WERI-Rb-1 (cell line): ENCODE data around the gene LRP5.

Source experiments
- DNase-seq: peaks from one replicate; pipeline ENCODE4 v3.0.0-alpha.2; 2020
- H3K27ac ChIP-seq: fragments of 250-450 bp; sonication (Bioruptor Pico); 2 replicates; pipeline ENCODE4 v1.5.1; 2020; ENCODE audit warnings: mild to moderate bottlenecking, moderate library complexity
- H3K27me3 ChIP-seq: fragments of 250-450 bp; sonication (Bioruptor Pico); 2 replicates; pipeline ENCODE4 v1.5.1; 2021; ENCODE audit warnings: mild to moderate bottlenecking, low read depth, moderate library complexity; ENCODE audit not compliant: insufficient read depth, severe bottlenecking
- H3K36me3 ChIP-seq: fragments of 250-450 bp; sonication (Bioruptor Pico); 2 replicates; pipeline ENCODE4 v1.5.1; 2020; ENCODE audit warnings: mild to moderate bottlenecking, moderate library complexity
- H3K4me3 ChIP-seq: 2 replicates; pipeline ENCODE4 v1.5.1; 2011; ENCODE audit warnings: low read depth, mild to moderate bottlenecking, control low read depth, low read length
- H3K9me3 ChIP-seq: fragments of 250-450 bp; sonication (Bioruptor Pico); 2 replicates; pipeline ENCODE4 v1.5.1; 2021; ENCODE audit warnings: mild to moderate bottlenecking, moderate library complexity; ENCODE audit not compliant: severe bottlenecking
- TF ChIP-seq, protein P1 (sequence below): IDR thresholded peaks from 2 replicates; pipeline ENCODE4 v1.5.1; 2011; ENCODE audit warnings: low read depth, mild to moderate bottlenecking, control low read depth, inconsistent platforms, low read length

Gene LRP5

GRCh38 chr11:68441466-68442230 is 129.3 kb downstream of the LRP5 start:
- no peak for DNase-seq
- H3K27me3 ChIP-seq: no peaks in the 10 kb centered on the region
- TF ChIP-seq, protein P1, sequence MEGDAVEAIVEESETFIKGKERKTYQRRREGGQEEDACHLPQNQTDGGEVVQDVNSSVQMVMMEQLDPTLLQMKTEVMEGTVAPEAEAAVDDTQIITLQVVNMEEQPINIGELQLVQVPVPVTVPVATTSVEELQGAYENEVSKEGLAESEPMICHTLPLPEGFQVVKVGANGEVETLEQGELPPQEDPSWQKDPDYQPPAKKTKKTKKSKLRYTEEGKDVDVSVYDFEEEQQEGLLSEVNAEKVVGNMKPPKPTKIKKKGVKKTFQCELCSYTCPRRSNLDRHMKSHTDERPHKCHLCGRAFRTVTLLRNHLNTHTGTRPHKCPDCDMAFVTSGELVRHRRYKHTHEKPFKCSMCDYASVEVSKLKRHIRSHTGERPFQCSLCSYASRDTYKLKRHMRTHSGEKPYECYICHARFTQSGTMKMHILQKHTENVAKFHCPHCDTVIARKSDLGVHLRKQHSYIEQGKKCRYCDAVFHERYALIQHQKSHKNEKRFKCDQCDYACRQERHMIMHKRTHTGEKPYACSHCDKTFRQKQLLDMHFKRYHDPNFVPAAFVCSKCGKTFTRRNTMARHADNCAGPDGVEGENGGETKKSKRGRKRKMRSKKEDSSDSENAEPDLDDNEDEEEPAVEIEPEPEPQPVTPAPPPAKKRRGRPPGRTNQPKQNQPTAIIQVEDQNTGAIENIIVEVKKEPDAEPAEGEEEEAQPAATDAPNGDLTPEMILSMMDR: no peak
- H3K9me3 ChIP-seq: no peaks in the 10 kb centered on the region
- no peak overlapping the region for H3K4me3 ChIP-seq
- peaks cover 31% of the 10 kb centered on the region for H3K36me3 ChIP-seq
- no peak overlapping the region for H3K27ac ChIP-seq

GRCh38 chr11:68442433-68442832 is 130.0 kb downstream of the LRP5 start:
- TF ChIP-seq, protein P1: no peak
- no peaks in the 10 kb centered on the region for H3K27me3 ChIP-seq
- no peaks in the 10 kb centered on the region for H3K9me3 ChIP-seq
- H3K27ac ChIP-seq: no peak overlapping the region
- no peak for DNase-seq
- peaks cover 25% of the 10 kb centered on the region for H3K36me3 ChIP-seq
- no peak overlapping the region for H3K4me3 ChIP-seq

GRCh38 chr11:68444566-68444965 is 132.2 kb downstream of the LRP5 start:
- no peak overlapping the region for H3K4me3 ChIP-seq
- no peak for DNase-seq
- no peaks in the 10 kb centered on the region for H3K27me3 ChIP-seq
- TF ChIP-seq, protein P1: no peak
- no peaks in the 10 kb centered on the region for H3K9me3 ChIP-seq
- H3K27ac ChIP-seq: no peak overlapping the region
- H3K36me3 ChIP-seq: peaks cover 18% of the 10 kb centered on the region

DNA sequence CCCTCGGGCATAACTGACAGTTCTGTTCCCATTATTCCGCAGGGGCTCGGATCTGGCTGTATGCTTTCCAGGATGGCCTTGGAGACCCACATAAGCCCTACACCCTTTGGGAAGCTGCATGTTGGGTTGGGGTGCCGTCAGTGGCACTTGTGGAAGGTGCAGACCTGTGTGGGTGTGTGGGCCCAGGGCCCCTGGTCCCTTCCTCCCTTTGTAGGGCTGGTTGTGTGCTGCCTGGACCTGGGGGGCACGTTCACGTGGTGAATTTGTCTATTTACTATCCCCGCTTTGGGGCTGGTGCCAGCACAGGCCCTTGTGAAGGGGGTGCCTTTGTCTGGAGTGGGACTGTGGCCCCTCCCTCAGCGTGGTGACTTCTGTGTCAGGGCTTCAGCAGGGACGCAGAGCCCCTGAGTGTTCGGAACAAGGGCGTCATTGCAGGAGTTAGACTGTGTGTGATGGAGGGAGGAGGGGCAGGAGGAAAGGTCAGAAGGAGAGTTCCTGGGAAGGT is 133.2 kb downstream of the LRP5 start:
- no peaks in the 10 kb centered on the region for H3K9me3 ChIP-seq
- no peak for DNase-seq
- TF ChIP-seq, protein P1: no peak
- H3K4me3 ChIP-seq: no peak overlapping the region
- H3K36me3 ChIP-seq: peaks cover 14% of the 10 kb centered on the region
- H3K27ac ChIP-seq: no peak overlapping the region
- H3K27me3 ChIP-seq: no peaks in the 10 kb centered on the region

GRCh38 chr11:68446046-68446725 is 133.8 kb downstream of the LRP5 start:
- peaks cover 11% of the 10 kb centered on the region for H3K36me3 ChIP-seq
- H3K27ac ChIP-seq: no peak overlapping the region
- TF ChIP-seq, protein P1: no peak
- no peaks in the 10 kb centered on the region for H3K27me3 ChIP-seq
- no peaks in the 10 kb centered on the region for H3K9me3 ChIP-seq
- H3K4me3 ChIP-seq: no peak overlapping the region
- DNase-seq: no peak
